HL-60 (cell line): Measurements from ENCODE around the gene MYO3B.

Experiments
- DNase-seq, 2 experiments: peaks; one replicate each; pipeline ENCODE4 v3.0.0-alpha.2; 2010 to 2020; ENCODE audit warnings: low read depth in 1 of 2, low spot score in 1 of 2
- H3K27ac ChIP-seq: fragments of 250-450 bp; sonication (Bioruptor Pico); replicated peaks from 2 replicates; pipeline ENCODE4 v1.5.1; 2020; ENCODE audit warnings: mild to moderate bottlenecking, moderate library complexity
- H3K27me3 ChIP-seq: fragments of 250-450 bp; sonication (Bioruptor Pico); 2 replicates; pipeline ENCODE4 v1.5.1; 2021; ENCODE audit warnings: mild to moderate bottlenecking, moderate library complexity; ENCODE audit not compliant: insufficient read depth, poor library complexity, severe bottlenecking
- H3K4me3 ChIP-seq: replicated peaks from 2 replicates; pipeline ENCODE4 v1.5.1; 2011; ENCODE audit warnings: mild to moderate bottlenecking, control low read depth, low read length; ENCODE audit not compliant: insufficient read depth
- GABPA ChIP-seq: IDR thresholded peaks from 2 replicates; pipeline ENCODE4 v1.6.1; 2012; ENCODE audit warnings: low read depth
- POLR2AphosphoS5 ChIP-seq: IDR thresholded peaks from 2 replicates; pipeline ENCODE4 v1.6.1; 2012; ENCODE audit warnings: low read depth
- SPI1 ChIP-seq: IDR thresholded peaks from 2 replicates; pipeline ENCODE4 v1.6.1; 2012; ENCODE audit warnings: low read depth, mild to moderate bottlenecking, borderline replicate concordance
- TF ChIP-seq, protein P1 (sequence below): IDR thresholded peaks from one replicate; pipeline ENCODE4 v1.5.1; 2011; ENCODE audit warnings: low read length, control low read depth, inconsistent platforms; ENCODE audit not compliant: insufficient read depth
- TF ChIP-seq, protein P2 (sequence below): IDR thresholded peaks from 2 replicates; pipeline ENCODE4 v1.6.1; 2012; ENCODE audit warnings: low read depth; ENCODE audit not compliant: insufficient replicate concordance

Gene MYO3B

DNA sequence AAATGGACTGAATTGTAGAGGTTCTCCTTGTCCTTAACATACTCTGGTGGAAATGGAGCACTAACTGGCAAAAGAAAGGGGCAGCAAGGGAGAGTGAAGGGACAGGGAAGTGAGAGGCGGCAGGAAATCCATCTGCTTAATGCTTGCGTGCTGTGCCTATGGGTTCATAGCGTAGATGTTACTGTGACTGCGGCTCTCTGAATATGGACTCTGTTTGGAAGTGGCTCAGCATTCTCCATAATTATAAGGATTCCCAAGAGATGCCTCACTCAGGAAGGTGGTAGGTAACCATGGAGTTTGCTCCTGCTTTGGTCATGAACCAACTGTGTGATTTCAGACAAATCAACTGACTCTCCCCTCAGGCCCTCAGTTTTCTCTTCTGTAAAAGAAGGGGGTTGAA is 50.0 kb downstream of the MYO3B start:
- DNase-seq: no peak
- Histone ChIP-seq H3K27me3 (peaks cover 3% of the 10 kb centered on the region), H3K4me3 (no peak overlapping the region), H3K27ac (no peak overlapping the region)
- TF ChIP-seq, protein P1, sequence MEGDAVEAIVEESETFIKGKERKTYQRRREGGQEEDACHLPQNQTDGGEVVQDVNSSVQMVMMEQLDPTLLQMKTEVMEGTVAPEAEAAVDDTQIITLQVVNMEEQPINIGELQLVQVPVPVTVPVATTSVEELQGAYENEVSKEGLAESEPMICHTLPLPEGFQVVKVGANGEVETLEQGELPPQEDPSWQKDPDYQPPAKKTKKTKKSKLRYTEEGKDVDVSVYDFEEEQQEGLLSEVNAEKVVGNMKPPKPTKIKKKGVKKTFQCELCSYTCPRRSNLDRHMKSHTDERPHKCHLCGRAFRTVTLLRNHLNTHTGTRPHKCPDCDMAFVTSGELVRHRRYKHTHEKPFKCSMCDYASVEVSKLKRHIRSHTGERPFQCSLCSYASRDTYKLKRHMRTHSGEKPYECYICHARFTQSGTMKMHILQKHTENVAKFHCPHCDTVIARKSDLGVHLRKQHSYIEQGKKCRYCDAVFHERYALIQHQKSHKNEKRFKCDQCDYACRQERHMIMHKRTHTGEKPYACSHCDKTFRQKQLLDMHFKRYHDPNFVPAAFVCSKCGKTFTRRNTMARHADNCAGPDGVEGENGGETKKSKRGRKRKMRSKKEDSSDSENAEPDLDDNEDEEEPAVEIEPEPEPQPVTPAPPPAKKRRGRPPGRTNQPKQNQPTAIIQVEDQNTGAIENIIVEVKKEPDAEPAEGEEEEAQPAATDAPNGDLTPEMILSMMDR: no peak
- TF ChIP-seq GABPA (no peak), SPI1 (no peak), POLR2AphosphoS5 (no peak)
- TF ChIP-seq, protein P2, sequence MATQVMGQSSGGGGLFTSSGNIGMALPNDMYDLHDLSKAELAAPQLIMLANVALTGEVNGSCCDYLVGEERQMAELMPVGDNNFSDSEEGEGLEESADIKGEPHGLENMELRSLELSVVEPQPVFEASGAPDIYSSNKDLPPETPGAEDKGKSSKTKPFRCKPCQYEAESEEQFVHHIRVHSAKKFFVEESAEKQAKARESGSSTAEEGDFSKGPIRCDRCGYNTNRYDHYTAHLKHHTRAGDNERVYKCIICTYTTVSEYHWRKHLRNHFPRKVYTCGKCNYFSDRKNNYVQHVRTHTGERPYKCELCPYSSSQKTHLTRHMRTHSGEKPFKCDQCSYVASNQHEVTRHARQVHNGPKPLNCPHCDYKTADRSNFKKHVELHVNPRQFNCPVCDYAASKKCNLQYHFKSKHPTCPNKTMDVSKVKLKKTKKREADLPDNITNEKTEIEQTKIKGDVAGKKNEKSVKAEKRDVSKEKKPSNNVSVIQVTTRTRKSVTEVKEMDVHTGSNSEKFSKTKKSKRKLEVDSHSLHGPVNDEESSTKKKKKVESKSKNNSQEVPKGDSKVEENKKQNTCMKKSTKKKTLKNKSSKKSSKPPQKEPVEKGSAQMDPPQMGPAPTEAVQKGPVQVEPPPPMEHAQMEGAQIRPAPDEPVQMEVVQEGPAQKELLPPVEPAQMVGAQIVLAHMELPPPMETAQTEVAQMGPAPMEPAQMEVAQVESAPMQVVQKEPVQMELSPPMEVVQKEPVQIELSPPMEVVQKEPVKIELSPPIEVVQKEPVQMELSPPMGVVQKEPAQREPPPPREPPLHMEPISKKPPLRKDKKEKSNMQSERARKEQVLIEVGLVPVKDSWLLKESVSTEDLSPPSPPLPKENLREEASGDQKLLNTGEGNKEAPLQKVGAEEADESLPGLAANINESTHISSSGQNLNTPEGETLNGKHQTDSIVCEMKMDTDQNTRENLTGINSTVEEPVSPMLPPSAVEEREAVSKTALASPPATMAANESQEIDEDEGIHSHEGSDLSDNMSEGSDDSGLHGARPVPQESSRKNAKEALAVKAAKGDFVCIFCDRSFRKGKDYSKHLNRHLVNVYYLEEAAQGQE: no peak

DNA sequence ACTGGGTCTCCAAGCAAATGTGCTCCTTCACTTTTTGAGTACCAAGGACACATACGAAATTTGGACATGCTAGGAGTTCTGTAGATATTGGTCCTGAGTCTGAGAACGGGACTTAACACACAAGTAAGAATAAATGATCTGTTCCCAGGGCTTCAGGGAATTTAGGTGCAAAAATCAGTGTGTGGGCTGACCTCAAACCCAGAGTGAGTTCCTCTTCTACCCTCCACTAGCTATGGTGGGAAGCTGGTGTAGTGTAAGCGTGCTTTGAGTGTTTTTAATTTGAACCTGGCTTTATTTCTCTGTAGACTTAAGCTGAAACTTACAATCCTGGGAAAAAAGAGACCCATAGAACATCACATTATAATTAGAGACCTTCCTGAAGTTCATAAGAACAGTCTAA is 50.5 kb downstream of the MYO3B start:
- Histone ChIP-seq H3K27me3 (peaks cover 3% of the 10 kb centered on the region), H3K4me3 (no peak overlapping the region), H3K27ac (no peak overlapping the region)
- no peak for TF ChIP-seq SPI1
- TF ChIP-seq, protein P2: no peak
- TF ChIP-seq POLR2AphosphoS5: no peak
- TF ChIP-seq, protein P1: no peak
- no peak for TF ChIP-seq GABPA
- no peak for DNase-seq

DNA sequence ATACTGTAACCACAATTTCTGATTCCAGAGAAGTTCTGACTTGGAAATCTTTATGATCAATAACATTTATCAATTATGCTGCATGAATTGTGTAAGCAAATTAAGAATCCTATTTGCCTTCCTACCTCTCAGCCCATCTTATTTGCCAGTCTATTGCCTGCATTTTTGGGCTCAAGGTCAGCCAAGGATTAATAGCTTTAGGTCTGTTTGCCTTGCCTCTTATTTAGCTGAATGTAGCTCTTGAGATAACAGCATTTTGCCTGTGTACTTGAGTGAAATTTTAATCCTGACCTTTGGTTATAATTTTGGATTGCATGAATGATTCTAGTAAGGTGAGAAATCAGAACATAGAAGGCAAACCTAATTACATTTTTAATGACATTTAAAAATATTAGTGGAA is 51.2 kb downstream of the MYO3B start:
- no peak overlapping the region for H3K4me3 ChIP-seq
- H3K27ac ChIP-seq: no peak overlapping the region
- peaks cover 3% of the 10 kb centered on the region for H3K27me3 ChIP-seq
- no peak for DNase-seq
- TF ChIP-seq POLR2AphosphoS5 (no peak), SPI1 (no peak), GABPA (no peak)
- TF ChIP-seq, protein P2: no peak
- TF ChIP-seq, protein P1: no peak
